Psoas muscle (tissue), 8 donors: ENCODE results near the gene WDR48. TPM values are rescaled to one million over a fixed set of nuclear protein-coding genes. Genes with fewer than 3 reads are reported as not detected.

Source experiments
- ATAC-seq, 4 donors: fragments of 200-7000 bp; cut with Tn5 transposase; one replicate each; pipeline ENCODE4 v1.9.1; 2020; ENCODE audit warnings: moderate library complexity in 3 of 4, mild to moderate bottlenecking in 2 of 4
- DNase-seq, 2 donors: peaks; one replicate each; pipeline ENCODE4 v3.0.0-alpha.2; 2020
- H3K27ac ChIP-seq: fragments of 200-600 bp; one replicate; pipeline ENCODE4 v1.8.0; 2022
- H3K27me3 ChIP-seq, 3 donors: fragments of 200-600 bp in 1 of 3; one replicate each; pipeline versions ENCODE4 v1.6.1 to v1.8.0; 2013 to 2022; ENCODE audit warnings: low read length in 2 of 3, mild to moderate bottlenecking in 2 of 3, moderate library complexity in 1 of 3; ENCODE audit not compliant: insufficient read depth in 3 of 3
- H3K36me3 ChIP-seq, 2 donors: fragments of 200-600 bp in 1 of 2; one replicate each; pipeline versions ENCODE4 v1.6.1 to v1.8.0; 2013 to 2022; ENCODE audit warnings: low read depth in 1 of 2, mild to moderate bottlenecking in 1 of 2, moderate library complexity in 1 of 2; ENCODE audit not compliant: insufficient read depth in 1 of 2
- H3K4me1 ChIP-seq: fragments of 200-600 bp; one replicate; pipeline ENCODE4 v1.8.0; 2022
- H3K4me3 ChIP-seq: fragments of 200-600 bp; one replicate; pipeline ENCODE4 v1.8.0; 2022; ENCODE audit warnings: mild to moderate bottlenecking
- H3K9me3 ChIP-seq: fragments of 200-600 bp; one replicate; pipeline ENCODE4 v1.8.0; 2022
- CTCF ChIP-seq: fragments of 200-600 bp; IDR thresholded peaks from one replicate; pipeline ENCODE4 v1.8.0; 2022; ENCODE audit warnings: antibody characterized with exemption
- WGBS, 3 donors: extraction: QIAGEN DNeasy Blood & Tissue Kit; methylation state at CpG; one replicate each; pipeline versions ENCODE4 v1.1.6 to v1.1.7; 2013; 5-methylcytosine and 5-hydroxymethylcytosine counted together
- intact Hi-C, 2 donors: fragments of 100-400 bp; cut with DNase I; formaldehyde crosslinking; loops; one replicate each; pipeline versions ENCODE4 v1.11.0 to v1.14.2; 2022
- polyA plus RNA-seq, 3 donors: library from polyadenylated mRNA; stranded (reverse); fragments of 200-250 nt; gene quantifications; one replicate each; pipeline ENCODE4 v1.2.3, GENCODE V29; 2013
- total RNA-seq, 4 donors: library from RNA; stranded (reverse); fragmentation: NEBNext Ultra II Directional in 2 of 4; extraction: Animal tissue kit (Norgen Biotek cat#: 25700) in 2 of 4; gene quantifications; one replicate each; pipeline versions ENCODE4 v1.2.1 to v1.2.4, GENCODE V29; 2021 to 2023
- donor health status: healthy with polysubstance abuse.
- donor health status: DM: no; HTN: no; CAD: no; lungs with moderate emphysema.
- donor health status: Bipolar disorder and iron deficiency.
- donor health status: healthy.
- donor health status: DM: yes; HTN: yes; CAD: no.
- donor health status: DM: no; HTN: no; CAD: no.
- donor health status: DM: no; HTN: no; CAD: no.
- donor health status: DM: yes; HTN: yes; CAD: no.

Gene WDR48
- total and polyA plus RNA-seq, 7 donors: 8.7 to 27.6 (median 16.0) TPM

- peaks cover 8 to 66% of the 10 kb centered on the region in 2 donors for H3K36me3 ChIP-seq
- H3K27me3 ChIP-seq: no peaks in the 10 kb centered on the region
- 92 to 97% (median 94%) methylated on average over 23 of the region's 23 CpGs for WGBS, 3 donors
- no peaks in the 10 kb centered on the region for H3K9me3 ChIP-seq
- H3K4me3 ChIP-seq: no peak overlapping the region
- TF ChIP-seq CTCF: no peak
- no peak for ATAC-seq
- intact Hi-C loops: loop anchor here (5.0 kb wide), 1 partner anchor 38 kb away; the partner anchor contains the start of genes GORASP1 (in 2 of the 2) and TTC21A (in 2 of the 2)
- no peak for DNase-seq
- H3K4me1 ChIP-seq: peaks cover 68% of the 10 kb centered on the region
- no peak overlapping the region for H3K27ac ChIP-seq
Measured at GRCh38 chr3:39144748-39145380, 93.0 kb downstream of the WDR48 start.

- H3K27ac ChIP-seq: peak overlapping the region; percentile 99
- ATAC-seq: no peak
- H3K36me3 ChIP-seq: peaks cover 8 to 54% of the 10 kb centered on the region in 2 donors
- no peak overlapping the region for H3K4me3 ChIP-seq
- 53 to 58% (median 54%) methylated on average over 11 of the region's 11 CpGs for WGBS, 3 donors
- intact Hi-C loops: loop anchor here in 1 of 2 donors (5.0 kb wide), 1 partner anchor 39 kb away; the partner anchor contains the start of genes GORASP1 and TTC21A
- no peak for DNase-seq
- H3K4me1 ChIP-seq: peaks cover 73% of the 10 kb centered on the region
- TF ChIP-seq CTCF: no peak
- H3K9me3 ChIP-seq: no peaks in the 10 kb centered on the region
- no peaks in the 10 kb centered on the region for H3K27me3 ChIP-seq
Measured at GRCh38 chr3:39146083-39146501, 94.3 kb downstream of the WDR48 start.

Other genes with a start within 250 kb of the WDR48 start
- not detected for gene SCN10A, start 235.8 kb upstream of the WDR48 start, total RNA-seq
- not detected for gene SCN10A, start 235.8 kb upstream of the WDR48 start, polyA plus RNA-seq
- under 1 TPM in 1 of 4 donors, not detected in 3; 0.05 TPM for gene SCN11A, start 72 bp upstream of the WDR48 start, total RNA-seq
- gene SCN11A, start 72 bp upstream of the WDR48 start, polyA plus RNA-seq: under 1 TPM in 2 of 3 donors, not detected in 1; 0.03 to 0.04 TPM
- gene GORASP1, start 55.6 kb downstream of the WDR48 start, total RNA-seq: 10 to 100 TPM; 34.3 to 46.7 (median 42.6) TPM
- 10 to 100 TPM; 27.3 to 37.3 (median 34.4) TPM for gene GORASP1, start 55.6 kb downstream of the WDR48 start, polyA plus RNA-seq
- gene TTC21A, start 55.7 kb downstream of the WDR48 start, total RNA-seq: 1 to 10 TPM in 1 of 4 donors, under 1 TPM in 3; 0.52 to 1.2 (median 0.78) TPM
- under 1 TPM; 0.62 to 1.00 (median 0.98) TPM for gene TTC21A, start 55.7 kb downstream of the WDR48 start, polyA plus RNA-seq
- 10 to 100 TPM in 3 of 4 donors, 1 to 10 TPM in 1; 8.5 to 41.8 (median 30.0) TPM for gene CSRNP1, start 101.6 kb downstream of the WDR48 start, total RNA-seq
- gene CSRNP1, start 101.6 kb downstream of the WDR48 start, polyA plus RNA-seq: 10 to 100 TPM; 10.1 to 66.4 (median 14.0) TPM
- gene XIRP1, start 140.6 kb downstream of the WDR48 start, total RNA-seq: 1,000 to 10,000 TPM in 1 of 4 donors, 100 to 1,000 TPM in 3; 601 to 2,126 (median 834) TPM
- gene XIRP1, start 140.6 kb downstream of the WDR48 start, polyA plus RNA-seq: 100 to 1,000 TPM; 111 to 561 (median 523) TPM
- gene CX3CR1, start 228.0 kb downstream of the WDR48 start, total RNA-seq: 1 to 10 TPM in 2 of 4 donors, under 1 TPM in 2; 0.55 to 1.9 (median 1.3) TPM
- under 1 TPM; 0.03 to 0.26 (median 0.12) TPM for gene CX3CR1, start 228.0 kb downstream of the WDR48 start, polyA plus RNA-seq